ENCODE results near the gene KRTAP10-1.

DNA sequence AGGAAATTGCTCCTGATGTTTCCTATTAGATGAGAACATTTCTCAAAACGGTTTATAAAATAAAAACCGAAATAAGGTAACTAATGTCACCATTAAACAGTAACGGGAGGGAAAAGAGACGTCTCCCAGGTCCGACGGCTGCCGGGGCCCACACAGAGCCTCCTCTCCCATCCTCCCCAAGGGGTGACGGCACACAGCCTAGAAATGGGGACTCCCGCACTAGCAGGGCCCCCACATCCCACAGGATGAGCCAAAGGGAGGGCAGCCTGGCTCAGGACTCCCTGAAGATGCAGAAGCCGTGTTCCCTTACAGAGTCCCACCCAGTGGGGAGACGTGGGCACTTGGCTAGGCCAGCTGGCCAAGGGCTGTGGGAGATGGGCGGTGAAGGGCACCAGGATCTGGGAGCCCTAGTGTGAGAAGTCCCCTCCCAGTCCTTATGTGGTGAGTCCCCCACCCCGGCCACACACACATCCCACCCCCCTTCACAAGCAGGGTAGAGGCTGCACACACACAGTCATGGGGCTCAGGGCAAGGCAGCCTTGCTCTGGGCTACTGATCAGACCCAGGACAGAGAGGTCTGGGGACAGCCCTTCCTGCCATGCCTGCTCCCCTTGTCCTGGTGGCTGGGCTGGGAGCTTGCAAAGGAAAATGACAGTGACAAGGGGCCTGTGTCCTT lies 15.3 kb upstream of the KRTAP10-1 start:
- TF ChIP-seq POLR2A (IDR thresholded peaks at IDR 0.05; ENCODE audit: low read length) = no peak
- TF ChIP-seq, protein P1, sequence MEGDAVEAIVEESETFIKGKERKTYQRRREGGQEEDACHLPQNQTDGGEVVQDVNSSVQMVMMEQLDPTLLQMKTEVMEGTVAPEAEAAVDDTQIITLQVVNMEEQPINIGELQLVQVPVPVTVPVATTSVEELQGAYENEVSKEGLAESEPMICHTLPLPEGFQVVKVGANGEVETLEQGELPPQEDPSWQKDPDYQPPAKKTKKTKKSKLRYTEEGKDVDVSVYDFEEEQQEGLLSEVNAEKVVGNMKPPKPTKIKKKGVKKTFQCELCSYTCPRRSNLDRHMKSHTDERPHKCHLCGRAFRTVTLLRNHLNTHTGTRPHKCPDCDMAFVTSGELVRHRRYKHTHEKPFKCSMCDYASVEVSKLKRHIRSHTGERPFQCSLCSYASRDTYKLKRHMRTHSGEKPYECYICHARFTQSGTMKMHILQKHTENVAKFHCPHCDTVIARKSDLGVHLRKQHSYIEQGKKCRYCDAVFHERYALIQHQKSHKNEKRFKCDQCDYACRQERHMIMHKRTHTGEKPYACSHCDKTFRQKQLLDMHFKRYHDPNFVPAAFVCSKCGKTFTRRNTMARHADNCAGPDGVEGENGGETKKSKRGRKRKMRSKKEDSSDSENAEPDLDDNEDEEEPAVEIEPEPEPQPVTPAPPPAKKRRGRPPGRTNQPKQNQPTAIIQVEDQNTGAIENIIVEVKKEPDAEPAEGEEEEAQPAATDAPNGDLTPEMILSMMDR (IDR thresholded peaks at IDR 0.05) = no peak
- no peak for TF ChIP-seq MAFK (IDR thresholded peaks at IDR 0.05; ENCODE audit: partially characterized antibody)
- no peak for TF ChIP-seq NFE2L2 (conservative IDR thresholded peaks at IDR 0.05; ENCODE audit: low read length)
- no peak for TF ChIP-seq FOSL2 (IDR thresholded peaks at IDR 0.05)
- TF ChIP-seq FOSL2 (CRISPR knock-in tag; IDR thresholded peaks at IDR 0.05) = no peak
- TF ChIP-seq EP300 (IDR thresholded peaks at IDR 0.05) = no peak
- no peak for TF ChIP-seq RAD21 (conservative IDR thresholded peaks at IDR 0.05 in 1 of 2, IDR thresholded peaks at IDR 0.05 in 1 of 2)
- no peak for TF ChIP-seq MAX (IDR thresholded peaks at IDR 0.05)
- no peak for TF ChIP-seq HES2 (IDR thresholded peaks at IDR 0.05)
- TF ChIP-seq REST (IDR thresholded peaks at IDR 0.05) = no peak
- no peak for TF ChIP-seq KDM5A (IDR thresholded peaks at IDR 0.05)
- TF ChIP-seq SREBF2 (IDR thresholded peaks at IDR 0.05) = no peak
- no peak for TF ChIP-seq ZFP36 (IDR thresholded peaks at IDR 0.05; ENCODE audit: borderline replicate concordance, partially characterized antibody)

Measured in A549 (cell line).